ENCODE measurements around the gene PPFIA1. TPM values are rescaled to one million over a fixed set of nuclear protein-coding genes. Genes with fewer than 3 reads are reported as not detected.

PPFIA1 gene
- total RNA-seq, 2 experiments from 2014 or later, result 34.3 to 42.0 TPM

- DNase-seq (peak in 1 of 14 experiments; percentile 27), ATAC-seq (ENCODE audit: poor library complexity) (no peak)
- Histone ChIP-seq H3K9me3 (ENCODE audit: control insufficient read depth in 1 of 2, insufficient read depth in 1 of 2, low read length in 2 of 2) (peaks cover 0 to 7% of the 10 kb centered on the region in 2 experiments), H3K27me3 (ENCODE audit: control insufficient read depth in 1 of 2, insufficient read depth in 2 of 2, low read length in 2 of 2) (peaks cover 17% of the 10 kb centered on the region in 2 experiments), H3K27ac (ENCODE audit: low read depth in 1 of 2, low read length in 2 of 2) (no peak overlapping the region), H3K36me3 (ENCODE audit: insufficient read depth, low read length) (no peaks in the 10 kb centered on the region), H3K4me3 (ENCODE audit: low read length) (peak overlapping the region; percentile 2), H3K4me1 (ENCODE audit: insufficient read depth, low read length) (peaks cover 22% of the 10 kb centered on the region)
- no peak for TF ChIP-seq CTCF (IDR thresholded peaks at IDR 0.05)
- peaks cover 4% of the 10 kb centered on the region for H3K36me3 Mint-ChIP-seq (ENCODE audit: low read depth)
- peaks cover 12% of the 10 kb centered on the region for H3K27me3 Mint-ChIP-seq
- H3K9me3 Mint-ChIP-seq, result no peaks in the 10 kb centered on the region
- ChIA-PET POLR2A (no interaction called here), CTCF (no interaction called here)
- intact Hi-C loops (cut with DNase I, micrococcal nuclease), result loop anchor here in 1 of 2 experiments (5.0 to 10.0 kb wide), 2 partner anchors 127 to 1056 kb away; partner anchors contain the start of genes NADSYN1 and PPFIA1
- H3K27ac Mint-ChIP-seq, result no peak overlapping the region
- peak overlapping the region; percentile 66 for H3K4me3 Mint-ChIP-seq
- H3K4me1 Mint-ChIP-seq (ENCODE audit: low read depth), result peaks cover 12% of the 10 kb centered on the region
Measured at GRCh38 chr11:70398834-70399680, 128.6 kb downstream of the PPFIA1 start.

- H3K9me3 Mint-ChIP-seq, result no peaks in the 10 kb centered on the region
- peaks cover 12% of the 10 kb centered on the region for H3K27me3 Mint-ChIP-seq
- H3K36me3 Mint-ChIP-seq (ENCODE audit: low read depth), result peaks cover 4% of the 10 kb centered on the region
- H3K4me1 ChIP-seq (ENCODE audit: insufficient read depth, low read length), result peaks cover 22% of the 10 kb centered on the region
- ATAC-seq (ENCODE audit: poor library complexity) (no peak), DNase-seq (peak in 2 of 14 experiments; percentile 45 to 56)
- H3K4me3 ChIP-seq (ENCODE audit: low read length), result no peak overlapping the region
- peak overlapping the region; percentile 66 for H3K4me3 Mint-ChIP-seq
- ChIA-PET CTCF (no interaction called here), POLR2A (no interaction called here)
- H3K36me3 ChIP-seq (ENCODE audit: insufficient read depth, low read length), result no peaks in the 10 kb centered on the region
- H3K27ac Mint-ChIP-seq, result no peak overlapping the region
- intact Hi-C loops (cut with DNase I, micrococcal nuclease), result loop anchor here in 1 of 2 experiments (5.0 to 10.0 kb wide), 2 partner anchors 127 to 1055 kb away; partner anchors contain the start of genes NADSYN1 and PPFIA1
- TF ChIP-seq CTCF (IDR thresholded peaks at IDR 0.05), result no peak
- peaks cover 12% of the 10 kb centered on the region for H3K4me1 Mint-ChIP-seq (ENCODE audit: low read depth)
- H3K27ac ChIP-seq (ENCODE audit: low read depth in 1 of 2, low read length in 2 of 2), result no peak overlapping the region
- peaks cover 0 to 7% of the 10 kb centered on the region in 2 experiments for H3K9me3 ChIP-seq (ENCODE audit: control insufficient read depth in 1 of 2, insufficient read depth in 1 of 2, low read length in 2 of 2)
- H3K27me3 ChIP-seq (ENCODE audit: control insufficient read depth in 1 of 2, insufficient read depth in 2 of 2, low read length in 2 of 2), result peaks cover 16 to 17% of the 10 kb centered on the region in 2 experiments
Measured at GRCh38 chr11:70399681-70400112, 129.2 kb downstream of the PPFIA1 start.

GRCh38 chr11:70400643-70401042 lies 130.2 kb downstream of the PPFIA1 start:
- no peak overlapping the region for H3K4me3 ChIP-seq (ENCODE audit: low read length)
- peaks cover 0 to 7% of the 10 kb centered on the region in 2 experiments for H3K9me3 ChIP-seq (ENCODE audit: control insufficient read depth in 1 of 2, insufficient read depth in 1 of 2, low read length in 2 of 2)
- Mint-ChIP-seq H3K27ac (no peak overlapping the region), H3K36me3 (ENCODE audit: low read depth) (peaks cover 4% of the 10 kb centered on the region), H3K9me3 (no peaks in the 10 kb centered on the region), H3K4me3 (peak overlapping the region; percentile 20), H3K27me3 (peaks cover 12% of the 10 kb centered on the region), H3K4me1 (ENCODE audit: low read depth) (peaks cover 12% of the 10 kb centered on the region)
- H3K36me3 ChIP-seq (ENCODE audit: insufficient read depth, low read length), result no peaks in the 10 kb centered on the region
- ATAC-seq (ENCODE audit: poor library complexity) (no peak), DNase-seq (no peak)
- H3K27me3 ChIP-seq (ENCODE audit: control insufficient read depth in 1 of 2, insufficient read depth in 2 of 2, low read length in 2 of 2), result peaks cover 13 to 17% of the 10 kb centered on the region in 2 experiments
- intact Hi-C loops (cut with DNase I, micrococcal nuclease), result no loop called here
- POLR2A ChIA-PET, result no interaction called here
- H3K27ac ChIP-seq (ENCODE audit: low read depth in 1 of 2, low read length in 2 of 2), result no peak overlapping the region
- no peak for TF ChIP-seq CTCF (IDR thresholded peaks at IDR 0.05)
- H3K4me1 ChIP-seq (ENCODE audit: insufficient read depth, low read length), result peaks cover 22% of the 10 kb centered on the region
- CTCF ChIA-PET, result no interaction called here
